Activated effector memory CD4-positive, alpha-beta T cell treated with anti-CD3 and anti-CD28 coated beads, Interleukin-2, amount 50 U/mL, for 16 hours (primary cell): ENCODE measurements around the gene PTGFRN.
"Not testable (repeated sequence)": the region's sequence is repeated elsewhere in the genome, so short reads cannot be mapped to it uniquely, and the experiment has no call there.

ENCODE experiments used
- DNase-seq: peaks from one replicate; pipeline ENCODE4 v3.0.0-alpha.2; 2020

Gene PTGFRN

DNA sequence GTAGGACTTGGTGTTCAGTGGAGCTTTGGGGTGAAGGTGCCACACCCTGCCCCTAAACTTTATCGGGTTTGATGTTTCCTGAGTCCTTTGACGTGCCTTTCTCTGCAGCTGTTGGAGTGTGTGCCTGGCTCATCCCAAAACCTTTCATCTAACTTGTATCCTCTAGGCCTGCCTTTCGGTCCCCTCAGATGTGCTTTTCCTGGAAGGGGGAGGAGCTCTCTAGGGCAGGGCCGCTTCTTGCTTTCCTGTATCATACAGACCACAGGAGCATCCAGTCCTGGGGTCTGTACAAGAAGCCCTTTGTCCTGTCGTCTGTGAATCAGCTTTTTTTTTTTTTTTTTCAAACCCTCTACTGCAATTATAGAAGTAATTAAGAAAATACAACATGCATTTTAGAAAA, 35.7 kb downstream of the PTGFRN start:
- no peak for DNase-seq

DNA sequence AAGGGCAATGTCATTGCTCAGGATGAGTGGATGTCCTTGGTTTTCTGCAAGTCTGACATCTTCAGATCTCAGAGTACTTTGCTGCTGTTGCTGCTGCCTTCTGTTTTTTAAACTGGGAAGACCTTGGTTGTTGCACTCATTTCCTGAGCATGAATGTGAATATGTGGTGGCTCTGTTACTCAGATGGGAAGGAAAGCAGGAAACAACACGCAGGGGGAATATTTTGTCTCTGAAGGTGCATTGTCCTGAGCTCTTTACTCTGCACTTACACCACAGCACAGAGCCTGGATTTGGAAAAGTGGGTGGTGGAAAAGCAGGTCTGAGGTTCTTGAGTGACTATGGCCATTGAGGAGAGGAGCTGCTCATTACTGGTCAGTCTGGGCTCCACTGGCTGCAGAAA, 36.3 kb downstream of the PTGFRN start:
- no peak for DNase-seq

DNA sequence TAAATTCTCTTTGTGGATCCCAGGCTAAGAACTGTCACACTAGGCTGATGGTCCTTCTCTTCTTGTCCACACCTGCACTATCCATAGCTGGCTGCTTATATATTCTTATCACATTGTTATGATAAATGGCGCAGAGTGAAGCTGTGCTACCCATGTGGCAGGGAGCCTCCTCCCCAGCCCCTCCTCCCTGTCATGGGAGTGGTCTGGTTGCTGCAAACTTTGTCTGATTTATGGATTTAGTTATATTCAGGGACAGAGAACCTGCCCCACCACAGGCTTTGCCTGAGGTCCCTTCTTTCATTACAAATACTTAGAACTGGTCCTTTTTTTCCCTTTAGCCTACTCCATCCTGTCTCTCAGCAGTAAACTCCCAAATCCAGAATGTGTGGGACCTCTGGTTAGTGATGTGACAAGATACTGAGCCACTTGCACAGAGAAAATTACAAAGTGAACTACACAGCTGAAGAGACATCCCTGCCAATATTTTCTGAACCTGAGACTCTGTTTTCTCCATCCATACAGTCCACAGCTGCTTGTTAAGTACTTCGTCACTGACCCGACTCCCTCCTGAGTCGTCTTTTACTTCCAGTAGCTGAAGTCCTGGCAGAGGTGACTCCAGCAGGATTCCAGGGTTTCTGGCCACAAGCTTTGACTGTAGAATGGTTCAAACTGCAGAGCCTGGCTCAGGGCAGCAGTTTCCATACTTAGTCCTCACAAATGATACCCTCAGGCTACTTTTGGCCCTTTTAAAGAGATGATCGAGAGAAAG, 37.6 kb downstream of the PTGFRN start:
- no peak for DNase-seq

DNA sequence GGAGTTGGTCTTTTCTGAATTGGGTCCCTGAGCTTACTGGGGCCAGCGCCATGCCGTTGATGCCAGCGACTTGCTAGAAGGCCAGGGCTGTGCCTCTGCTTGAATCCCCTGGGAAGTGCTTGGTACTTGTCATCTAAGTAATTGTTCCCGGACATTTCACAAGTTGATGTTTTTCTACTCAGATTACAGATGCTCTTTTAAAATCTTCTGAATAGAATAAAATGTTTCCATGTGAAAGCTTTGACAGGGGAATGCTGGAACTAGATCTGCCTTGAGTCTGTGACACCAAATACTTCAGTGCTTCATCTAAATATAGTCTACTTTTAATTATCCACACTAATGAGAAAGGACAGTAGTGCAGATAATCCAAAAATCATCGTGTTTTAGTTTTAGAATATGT, 38.3 kb downstream of the PTGFRN start:
- DNase-seq, result no peak

DNA sequence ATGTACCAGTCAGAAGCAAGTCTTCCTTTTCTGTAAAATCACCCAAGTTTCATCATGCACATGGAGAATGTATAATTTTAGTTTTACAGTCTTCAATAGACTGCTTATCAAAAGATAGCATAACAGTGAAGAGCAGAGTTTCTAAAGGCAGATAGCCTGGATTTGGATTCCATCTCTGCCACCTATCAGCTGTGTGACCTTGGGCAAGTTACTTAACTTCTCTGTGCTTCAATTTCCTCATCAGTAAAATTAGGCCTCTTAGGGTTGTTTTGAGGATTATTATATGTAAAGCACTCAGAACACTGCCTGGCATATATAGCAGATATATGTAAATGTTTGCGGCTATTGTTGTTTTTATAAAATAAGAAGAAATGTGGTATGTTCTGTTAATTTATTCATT, 38.9 kb downstream of the PTGFRN start:
- no peak for DNase-seq

DNA sequence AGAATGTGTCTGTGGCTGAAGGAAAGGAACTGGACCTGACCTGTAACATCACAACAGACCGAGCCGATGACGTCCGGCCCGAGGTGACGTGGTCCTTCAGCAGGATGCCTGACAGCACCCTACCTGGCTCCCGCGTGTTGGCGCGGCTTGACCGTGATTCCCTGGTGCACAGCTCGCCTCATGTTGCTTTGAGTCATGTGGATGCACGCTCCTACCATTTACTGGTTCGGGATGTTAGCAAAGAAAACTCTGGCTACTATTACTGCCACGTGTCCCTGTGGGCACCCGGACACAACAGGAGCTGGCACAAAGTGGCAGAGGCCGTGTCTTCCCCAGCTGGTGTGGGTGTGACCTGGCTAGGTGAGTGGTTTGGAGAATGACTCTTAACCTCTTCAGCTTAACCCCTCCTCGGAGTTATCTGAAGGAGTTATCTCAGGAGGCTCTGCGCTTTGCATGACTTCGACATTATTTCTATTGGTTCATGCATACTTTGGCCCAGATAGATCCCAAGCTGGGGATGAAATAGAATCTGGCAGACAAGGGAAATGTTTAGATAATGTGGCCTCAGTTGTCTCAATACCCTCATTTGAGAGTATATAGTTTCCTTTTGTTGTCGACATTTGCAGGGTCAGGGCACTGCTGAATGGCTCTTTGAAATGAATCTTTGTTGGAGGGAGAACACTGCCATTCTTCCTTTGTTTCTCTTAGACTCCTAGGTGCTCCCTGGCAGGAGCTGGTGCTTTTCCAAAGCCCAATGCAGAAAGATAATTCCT, 39.7 kb downstream of the PTGFRN start:
- DNase-seq, result no peak

DNA sequence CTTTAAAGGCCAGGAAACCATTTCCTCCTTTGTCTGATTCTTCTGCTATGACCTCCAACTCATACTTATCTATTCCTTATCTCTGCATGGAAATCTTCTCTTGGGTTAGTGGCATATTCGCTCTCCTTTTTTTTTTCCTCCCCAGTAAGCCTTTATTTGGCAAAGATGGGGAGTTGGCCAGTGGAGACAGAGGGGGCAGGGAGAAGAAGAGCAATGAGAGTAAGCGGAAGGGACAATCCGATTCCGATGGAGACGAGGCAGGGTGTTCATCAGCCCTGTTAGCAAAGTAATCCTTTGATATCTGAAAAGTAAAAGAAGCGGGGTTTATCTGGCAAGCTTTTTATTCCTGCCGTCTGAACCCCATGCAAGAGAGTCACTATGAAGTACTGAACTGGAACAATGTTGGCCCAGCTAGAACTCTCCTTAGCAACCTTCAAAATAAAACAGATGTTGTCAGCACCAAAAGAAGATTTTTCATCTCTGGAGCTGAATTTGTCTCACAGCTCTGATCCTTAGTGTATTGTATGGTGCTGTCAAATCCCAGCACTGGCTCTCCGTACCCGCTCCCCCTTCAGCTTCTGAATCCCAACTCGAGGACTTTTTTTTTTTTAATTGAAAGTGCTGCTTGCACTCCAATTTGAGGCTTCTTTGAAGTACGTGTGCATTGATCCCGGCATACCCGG, 40.9 kb downstream of the PTGFRN start:
- no peak for DNase-seq

DNA sequence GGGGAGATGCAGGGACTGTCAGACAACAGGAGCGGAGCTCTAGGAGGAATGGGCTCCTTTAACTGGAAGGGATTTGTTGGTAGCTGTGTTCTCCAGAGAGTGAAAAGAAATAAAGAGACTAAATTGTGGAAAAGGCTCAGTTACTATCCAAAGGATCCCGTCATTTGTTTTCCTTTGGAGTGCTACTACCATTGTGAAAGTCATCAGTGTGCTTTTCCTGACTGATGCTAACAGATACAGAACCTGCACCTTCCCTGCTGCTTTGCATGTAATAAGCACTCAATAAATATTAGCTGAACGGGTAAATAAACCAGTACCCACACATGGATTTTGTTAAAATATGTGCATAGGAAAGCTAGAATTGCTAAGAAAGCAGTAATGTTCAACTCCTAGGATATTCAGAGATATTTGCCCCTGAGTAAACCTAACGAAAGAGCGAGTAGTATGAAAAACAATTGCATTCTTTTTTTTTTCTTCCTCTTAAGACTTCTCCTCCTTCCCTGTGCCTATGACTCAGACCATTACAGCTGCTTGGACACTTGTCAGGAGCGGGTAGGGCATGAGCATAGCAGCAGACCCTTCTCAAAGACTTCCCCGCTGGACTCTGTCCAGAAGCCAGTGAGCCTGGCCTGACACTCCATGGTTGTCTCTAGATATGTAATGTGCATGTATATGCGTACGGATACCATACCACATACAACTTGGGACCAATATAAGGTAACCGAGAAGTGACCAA, 41.7 kb downstream of the PTGFRN start:
- no peak for DNase-seq

DNA sequence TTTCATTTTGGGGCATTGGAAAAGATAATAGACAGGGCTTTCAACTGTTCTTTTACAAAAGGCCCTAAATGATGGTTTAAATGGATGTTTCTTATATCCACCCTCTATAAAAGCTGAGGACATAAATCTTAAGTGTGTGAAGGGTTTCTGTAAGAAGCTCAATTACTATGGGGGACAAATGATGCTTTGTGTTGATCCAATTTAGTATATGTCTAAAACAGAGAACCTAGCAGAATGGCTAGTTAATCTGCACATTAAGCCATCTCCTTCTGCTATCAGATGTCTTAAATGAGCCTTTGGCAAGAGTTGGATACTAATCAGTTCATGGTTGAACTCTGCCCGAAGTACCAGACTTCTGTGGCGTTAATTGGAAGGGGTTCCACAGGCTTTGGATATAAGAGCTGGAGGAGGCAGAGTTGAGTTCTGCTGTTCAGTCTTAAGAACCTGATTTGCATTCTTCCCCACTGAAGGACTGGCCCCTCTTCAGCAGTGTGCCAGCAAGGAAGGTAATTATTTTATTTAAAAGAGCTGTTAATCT, 43.1 kb downstream of the PTGFRN start:
- DNase-seq, result no peak

DNA sequence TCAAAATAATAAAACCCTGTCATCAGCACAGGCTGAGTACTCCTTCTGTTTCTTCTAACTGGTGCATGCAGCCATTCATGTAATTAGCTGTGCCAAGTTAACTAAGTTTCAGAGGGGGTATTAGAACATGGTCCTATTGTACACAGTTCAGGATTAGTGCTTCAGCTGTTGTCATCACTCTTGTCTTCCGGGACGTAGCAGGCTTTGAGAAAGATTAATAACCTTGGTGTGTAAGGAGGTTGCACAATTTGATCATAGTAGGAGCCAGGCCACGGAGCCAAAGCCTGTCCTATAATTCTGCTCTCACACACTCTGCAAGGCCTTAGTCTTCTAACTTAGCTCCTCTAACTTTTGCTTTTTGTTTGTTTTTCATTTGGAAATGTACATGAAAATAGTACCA, 44.7 kb downstream of the PTGFRN start:
- no peak for DNase-seq

DNA sequence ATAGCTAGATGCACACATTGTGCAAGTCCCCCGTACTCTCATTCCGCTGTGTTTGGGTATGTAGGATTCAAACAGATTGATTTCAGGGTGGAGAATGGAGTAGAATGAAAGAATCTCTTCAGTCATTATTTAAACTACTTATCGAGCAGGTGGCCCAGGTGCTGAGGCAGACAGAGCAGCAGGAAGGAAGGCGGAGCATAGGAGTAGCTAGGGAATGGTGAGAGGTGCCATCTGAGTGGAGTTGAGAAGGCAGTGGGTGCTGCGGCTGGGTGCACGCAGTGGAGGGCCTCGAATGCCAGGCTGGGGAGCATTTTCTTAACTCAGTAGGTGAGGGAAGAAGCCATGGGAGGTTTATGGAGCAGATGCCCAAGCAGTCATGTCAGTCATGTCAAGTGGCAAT, 46.7 kb downstream of the PTGFRN start:
- no peak for DNase-seq

DNA sequence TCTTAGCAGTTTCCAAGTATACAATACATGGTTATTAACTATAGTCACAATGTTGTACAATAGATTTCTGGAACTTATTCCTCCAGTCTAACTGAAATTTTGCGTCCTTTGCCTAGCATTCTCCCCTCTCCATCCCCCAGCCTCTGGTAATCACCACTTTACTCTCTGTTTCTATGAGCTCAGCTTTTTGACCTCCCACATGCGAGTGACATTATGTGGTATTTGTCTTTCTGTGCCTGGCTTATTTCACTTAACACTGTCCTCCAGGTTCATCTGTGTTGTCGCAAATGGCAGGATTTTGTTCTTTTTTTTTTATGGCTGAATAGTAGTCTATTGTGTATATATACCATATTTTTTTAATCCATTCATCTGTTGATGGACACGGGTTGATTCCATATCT, 47.9 kb downstream of the PTGFRN start:
- DNase-seq, result no peak

DNA sequence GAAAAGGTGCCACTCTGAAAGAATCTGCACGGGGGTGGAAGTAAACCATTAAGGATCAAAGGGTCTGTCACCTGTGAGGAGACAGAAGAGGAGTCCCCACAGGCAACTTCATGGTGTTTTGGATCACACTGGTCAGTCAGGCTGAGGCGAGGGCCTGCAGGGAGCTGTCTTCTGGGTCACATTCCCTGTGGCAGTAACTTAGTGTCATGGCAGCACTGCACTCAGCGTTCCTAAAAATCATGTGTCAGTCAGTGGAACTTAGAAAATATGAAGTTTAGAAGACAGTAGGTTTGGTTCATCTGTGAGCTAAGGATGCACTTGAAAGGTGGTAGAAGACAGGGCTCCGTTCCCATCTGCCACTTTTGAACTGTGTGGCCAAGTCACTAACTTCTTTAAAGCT, 48.4 kb downstream of the PTGFRN start:
- no peak for DNase-seq

DNA sequence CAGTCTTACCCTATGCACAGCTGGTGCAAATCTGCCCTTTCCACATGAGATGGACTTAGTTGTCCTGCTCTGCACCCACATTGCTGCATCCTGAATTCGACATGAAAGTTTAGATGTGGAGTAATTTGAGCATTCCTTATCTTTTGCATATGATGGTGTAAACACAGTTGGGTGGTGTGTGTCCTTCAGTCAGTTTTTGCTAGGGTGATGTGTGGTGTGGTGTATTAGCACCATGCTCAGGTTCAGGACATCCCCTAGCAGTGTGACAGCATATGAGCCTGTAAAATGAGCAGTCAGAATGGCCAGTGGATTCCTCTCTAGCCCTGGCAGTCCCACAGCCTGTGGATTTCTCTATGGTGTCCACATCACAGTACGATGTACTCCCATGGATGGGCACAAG, 49.3 kb downstream of the PTGFRN start:
- DNase-seq, result no peak

DNA sequence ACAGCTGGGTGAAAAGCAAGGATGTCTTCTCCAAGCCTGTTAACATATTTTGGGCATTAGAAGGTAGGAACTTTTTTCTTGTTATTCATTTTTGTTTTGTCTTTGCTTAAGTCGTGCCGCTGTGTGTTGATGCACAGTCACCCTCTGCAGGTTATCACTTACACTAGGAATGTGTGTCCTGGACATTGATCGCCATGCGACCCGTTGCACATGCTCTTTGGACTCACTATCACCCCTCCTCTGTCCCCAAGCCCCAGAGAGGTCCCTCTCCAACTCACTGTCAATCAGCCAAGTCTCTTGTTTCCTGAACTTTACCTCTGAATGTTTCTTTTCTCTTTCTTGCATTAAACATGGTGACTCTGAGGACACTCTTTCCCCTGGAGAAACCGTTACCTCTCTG, 51.9 kb downstream of the PTGFRN start:
- DNase-seq, result no peak

DNA sequence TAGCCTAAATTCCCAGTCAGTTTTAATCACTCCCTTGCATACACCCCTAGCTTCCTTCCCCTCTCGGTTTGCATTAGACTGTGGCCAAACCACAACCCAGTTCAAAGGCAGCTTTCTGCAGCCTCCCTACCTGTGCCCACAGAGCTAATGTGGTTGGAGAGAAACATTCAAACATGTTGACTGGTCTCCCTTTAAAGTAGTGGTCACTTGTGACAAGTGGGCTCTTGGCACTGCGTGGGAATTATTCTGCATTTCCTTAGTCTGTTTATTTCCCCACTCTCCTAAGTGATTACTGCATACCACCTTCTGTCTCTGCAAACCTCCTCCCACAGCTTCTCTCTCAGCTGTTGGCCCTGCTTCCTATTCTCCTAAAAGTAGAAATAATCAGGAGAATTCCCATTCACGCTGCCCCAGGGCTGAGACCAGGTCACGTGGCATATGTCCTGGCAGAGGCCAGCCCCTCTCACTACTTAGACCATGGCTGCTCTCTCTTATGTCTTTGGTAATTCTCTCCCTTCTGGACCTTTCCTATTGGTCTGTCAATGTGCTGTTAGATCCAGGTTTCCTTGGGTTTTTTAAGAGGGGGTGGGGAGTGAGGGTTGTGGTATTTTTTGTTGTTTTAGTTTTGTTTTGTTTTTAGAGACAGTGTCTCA, 53.4 kb downstream of the PTGFRN start:
- DNase-seq, result no peak

DNA sequence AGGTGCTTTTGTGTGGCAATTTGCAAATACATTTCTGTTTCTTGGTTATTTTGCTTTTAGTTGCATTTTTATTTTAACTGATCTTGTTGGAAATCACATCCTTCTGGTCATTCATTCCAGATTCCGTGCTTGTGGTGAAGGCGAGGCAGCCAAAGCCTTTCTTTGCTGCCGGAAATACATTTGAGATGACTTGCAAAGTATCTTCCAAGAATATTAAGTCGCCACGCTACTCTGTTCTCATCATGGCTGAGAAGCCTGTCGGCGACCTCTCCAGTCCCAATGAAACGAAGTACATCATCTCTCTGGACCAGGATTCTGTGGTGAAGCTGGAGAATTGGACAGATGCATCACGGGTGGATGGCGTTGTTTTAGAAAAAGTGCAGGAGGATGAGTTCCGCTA, 57.1 kb downstream of the PTGFRN start:
- DNase-seq, result no peak

DNA sequence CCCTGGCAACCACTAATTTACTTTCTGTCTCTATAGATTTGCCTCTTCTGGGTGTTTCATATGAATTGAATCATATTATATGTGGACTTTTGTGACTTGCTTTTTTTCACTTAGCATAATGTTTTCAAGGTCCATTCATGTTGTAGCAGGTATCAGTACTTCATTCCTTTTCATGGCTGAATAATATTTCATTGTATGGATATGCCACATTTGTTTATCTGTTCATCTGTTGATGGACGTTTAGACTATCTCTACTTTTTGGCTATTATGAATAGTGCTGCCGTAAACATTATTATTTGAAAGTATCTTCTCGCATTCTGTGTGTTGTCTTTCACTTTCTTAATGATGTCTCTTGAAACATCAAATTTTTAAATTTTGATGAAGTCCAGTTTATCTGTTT, 59.0 kb downstream of the PTGFRN start:
- no peak for DNase-seq

DNA sequence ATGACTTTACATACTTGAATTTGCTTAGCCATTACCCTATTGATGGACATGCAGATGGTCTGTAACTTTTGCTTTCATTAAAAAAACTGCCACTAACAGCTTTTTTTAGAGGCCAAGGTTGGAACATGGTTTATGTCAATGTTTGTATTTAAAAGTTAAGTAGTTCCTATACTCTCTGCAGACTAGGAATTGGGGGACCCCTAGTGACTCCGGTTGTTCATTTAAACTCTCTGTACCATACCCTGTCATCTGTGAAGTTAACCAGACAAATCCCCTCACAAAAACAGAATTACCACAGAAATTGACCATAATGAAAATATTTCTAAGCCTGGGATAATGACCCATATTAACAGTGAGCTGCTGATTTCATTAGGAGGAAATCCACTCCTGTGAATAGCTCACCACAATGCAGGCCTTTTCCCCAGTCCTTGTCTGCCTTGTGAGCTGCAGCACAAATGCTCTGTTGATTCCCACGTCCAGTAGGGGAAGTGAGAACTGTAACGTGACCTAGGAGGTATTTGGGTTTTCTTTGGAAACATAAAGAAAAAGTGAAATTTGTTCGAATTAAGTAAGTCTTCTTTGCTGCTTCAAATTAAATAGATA, 61.6 kb downstream of the PTGFRN start:
- DNase-seq, result no peak

DNA sequence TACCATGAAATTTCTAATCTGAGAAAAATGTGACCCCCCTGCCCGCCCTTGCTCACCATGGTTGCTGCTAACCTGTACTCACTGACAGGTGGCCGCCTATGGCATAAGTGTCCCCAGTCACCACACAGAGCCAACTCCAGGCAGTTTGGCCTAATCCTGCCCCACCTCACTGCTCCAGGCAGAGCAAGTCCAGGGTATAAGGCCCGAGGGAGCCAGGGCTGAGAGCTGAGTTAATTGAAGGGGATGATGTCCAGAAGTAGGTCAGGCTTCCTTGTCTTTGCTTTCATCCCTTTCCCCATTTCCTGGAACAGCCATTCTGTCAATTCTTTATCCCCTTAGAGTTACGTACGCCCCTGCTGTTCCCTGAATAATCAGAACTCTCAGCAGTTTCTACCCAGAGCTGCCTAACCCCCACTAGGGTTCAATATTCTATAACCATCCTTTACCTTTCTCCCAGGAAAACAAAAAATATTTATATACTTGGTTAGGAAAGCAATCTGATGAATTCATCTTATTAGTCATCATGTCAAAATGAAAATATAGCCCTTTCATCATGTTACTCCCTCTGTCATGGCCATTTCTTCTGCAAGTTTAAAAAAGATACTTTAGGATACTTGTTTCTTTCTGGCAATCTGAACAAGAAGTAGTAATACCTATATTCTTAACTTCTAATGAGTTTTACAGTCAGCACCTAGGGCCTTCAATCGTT, 62.4 kb downstream of the PTGFRN start:
- no peak for DNase-seq

DNA sequence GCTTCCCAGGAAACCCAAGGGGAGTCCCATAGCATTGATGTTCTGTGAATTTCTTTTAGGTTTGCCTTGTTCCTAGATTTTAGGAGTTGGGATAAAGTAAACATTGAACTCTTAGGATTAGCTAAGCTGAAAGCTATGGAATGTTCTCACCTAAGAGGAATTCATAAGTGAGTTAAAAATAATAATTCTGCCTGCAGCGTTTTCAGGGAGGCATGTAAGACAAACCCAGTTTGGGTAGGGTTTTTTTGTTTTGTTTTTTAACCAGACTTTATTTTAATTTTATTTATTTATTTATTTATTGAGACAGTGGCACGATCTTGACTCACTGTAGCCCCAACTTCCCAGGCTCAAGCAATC, 62.9 kb downstream of the PTGFRN start:
- no peak for DNase-seq

DNA sequence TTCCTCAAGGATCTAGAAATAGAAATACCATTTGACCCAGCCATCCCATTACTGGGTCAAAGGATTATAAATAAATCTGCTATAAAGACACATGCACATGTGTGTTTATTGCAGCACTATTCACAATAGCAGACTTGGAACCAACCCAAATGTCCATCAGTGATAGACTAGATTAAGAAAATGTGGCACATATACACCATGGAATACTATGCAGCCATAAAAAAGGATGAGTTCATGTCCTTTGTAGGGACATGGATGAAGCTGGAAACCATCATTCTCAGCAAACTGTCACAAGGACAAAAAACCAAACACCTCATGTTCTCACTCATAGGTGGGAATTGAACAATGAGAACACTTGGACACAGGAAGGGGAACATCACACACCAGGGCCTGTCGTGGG, 70.6 kb downstream of the PTGFRN start:
- not testable (repeated sequence) for DNase-seq
